GM18519 (cell line): Measurements from ENCODE around the gene TRIM67.
"Not testable (repeated sequence)": the region's sequence is repeated elsewhere in the genome, so short reads cannot be mapped to it uniquely, and the experiment has no call there.

ENCODE experiments used
- ATAC-seq: cut with Tn5 transposase; IDR thresholded peaks from one replicate; pipeline ENCODE4 v1.9.1; 2021; ENCODE audit warnings: mild to moderate bottlenecking, moderate library complexity; ENCODE audit not compliant: unreplicated experiment, low FRiP score

TRIM67 gene

GRCh38 chr1:231157311-231157710 lies 4.5 kb upstream of the TRIM67 start:
- ATAC-seq = no peak

GRCh38 chr1:231158141-231158540 lies 3.7 kb upstream of the TRIM67 start:
- not testable (repeated sequence) for ATAC-seq

- no peak for ATAC-seq
These were observed 2.5 kb upstream of the TRIM67 start for GRCh38 chr1:231159202-231159962.

GRCh38 chr1:231159963-231160761 lies 1.7 kb upstream of the TRIM67 start:
- ATAC-seq = no peak

- ATAC-seq = no peak
These were observed 777 bp upstream of the TRIM67 start for GRCh38 chr1:231160895-231161666.

- no peak for ATAC-seq
These were observed 575 bp downstream of the TRIM67 start for GRCh38 chr1:231162297-231162969.

GRCh38 chr1:231162970-231163829 lies 1.3 kb downstream of the TRIM67 start:
- ATAC-seq = no peak

GRCh38 chr1:231163830-231164427 lies 2.1 kb downstream of the TRIM67 start:
- no peak for ATAC-seq

- no peak for ATAC-seq
These were observed 3.5 kb downstream of the TRIM67 start for GRCh38 chr1:231165371-231165770.

- no peak for ATAC-seq
These were observed 4.5 kb downstream of the TRIM67 start for GRCh38 chr1:231166398-231166797.

GRCh38 chr1:231170875-231171274 lies 9.0 kb downstream of the TRIM67 start:
- no peak for ATAC-seq

- ATAC-seq = no peak
These were observed 9.9 kb downstream of the TRIM67 start for GRCh38 chr1:231171623-231172197.

GRCh38 chr1:231172411-231172810 lies 10.6 kb downstream of the TRIM67 start:
- ATAC-seq = no peak

GRCh38 chr1:231176421-231176820 lies 14.6 kb downstream of the TRIM67 start:
- no peak for ATAC-seq

GRCh38 chr1:231177226-231177625 lies 15.4 kb downstream of the TRIM67 start:
- ATAC-seq = no peak

- ATAC-seq = no peak
These were observed 16.1 kb downstream of the TRIM67 start for GRCh38 chr1:231177936-231178335.

GRCh38 chr1:231178970-231179369 lies 17.1 kb downstream of the TRIM67 start:
- no peak for ATAC-seq

GRCh38 chr1:231180034-231180433 lies 18.2 kb downstream of the TRIM67 start:
- no peak for ATAC-seq

- ATAC-seq = no peak
These were observed 19.4 kb downstream of the TRIM67 start for GRCh38 chr1:231181271-231181670.
